CD14-positive monocyte (primary cell): ENCODE results near the gene WDR48. TPM values are rescaled to one million over a fixed set of nuclear protein-coding genes. Genes with fewer than 3 reads are reported as not detected.

Experiments
- DNase-seq, 3 donors: peaks; one replicate each; pipeline ENCODE4 v3.0.0-alpha.2; 2011 to 2022
- H2AFZ ChIP-seq: 2 replicates; pipeline ENCODE4 v1.6.0; 2012; ENCODE audit warnings: mild to moderate bottlenecking, low read depth, low read length, inconsistent platforms; ENCODE audit not compliant: insufficient read depth, poor library complexity, severe bottlenecking
- H3K27ac ChIP-seq, 2 donors: 1 replicate in 1 of 2; 2 replicates in 1 of 2; pipeline ENCODE4 v1.5.1; 2012 to 2013; ENCODE audit warnings: low read length in 2 of 2, control low read depth in 1 of 2, inconsistent platforms in 1 of 2, low read depth in 1 of 2, mild to moderate bottlenecking in 1 of 2
- H3K27me3 ChIP-seq, 2 donors: one replicate each; pipeline versions ENCODE4 v1.6.0 to v1.6.1; 2011 to 2013; ENCODE audit warnings: low read length in 2 of 2; ENCODE audit not compliant: control insufficient read depth in 2 of 2, insufficient read depth in 2 of 2
- H3K36me3 ChIP-seq, 2 donors: replicated peaks in 1 of 2; 1 replicate in 1 of 2; 2 replicates in 1 of 2; pipeline versions ENCODE4 v1.5.1 to v1.6.1; 2012 to 2013; ENCODE audit warnings: low read length in 2 of 2, control low read depth in 1 of 2, inconsistent platforms in 1 of 2, mild to moderate bottlenecking in 1 of 2; ENCODE audit not compliant: insufficient read depth in 2 of 2, control insufficient read depth in 1 of 2
- H3K4me1 ChIP-seq, 2 donors: 1 replicate in 1 of 2; 2 replicates in 1 of 2; pipeline versions ENCODE4 v1.5.1 to v1.6.1; 2012 to 2013; ENCODE audit warnings: low read length in 2 of 2, control low read depth in 1 of 2, inconsistent platforms in 1 of 2, mild to moderate bottlenecking in 1 of 2, moderate library complexity in 1 of 2; ENCODE audit not compliant: insufficient read depth in 2 of 2, control insufficient read depth in 1 of 2
- H3K4me2 ChIP-seq: replicated peaks from 2 replicates; pipeline ENCODE3; 2012; ENCODE audit warnings: low read length, moderate library complexity, mild to moderate bottlenecking; ENCODE audit not compliant: poor library complexity, severe bottlenecking; ENCODE audit errors: extremely low read depth
- H3K4me3 ChIP-seq, 3 experiments: fragments of 200-600 bp in 1 of 3; sonication (generic) in 1 of 3; replicated peaks in 1 of 3; 1 replicate in 2 of 3; 2 replicates in 1 of 3; pipeline ENCODE4 v1.5.1; 2011 to 2013; ENCODE audit warnings: low read length in 3 of 3, mild to moderate bottlenecking in 3 of 3, control low read depth in 2 of 3, low read depth in 2 of 3, inconsistent platforms in 1 of 3, moderate library complexity in 1 of 3
- H3K79me2 ChIP-seq: 2 replicates; pipeline ENCODE4 v1.6.0; 2012; ENCODE audit warnings: mild to moderate bottlenecking, control low read depth, inconsistent platforms, low read length, moderate library complexity; ENCODE audit not compliant: insufficient read depth
- H3K9ac ChIP-seq: 2 replicates; pipeline ENCODE4 v1.6.0; 2017; ENCODE audit warnings: low read length, mild to moderate bottlenecking; ENCODE audit not compliant: insufficient read depth, poor library complexity, severe bottlenecking
- H3K9me3 ChIP-seq, 2 donors: replicated peaks in 1 of 2; 1 replicate in 1 of 2; 2 replicates in 1 of 2; pipeline versions ENCODE4 v1.5.1 to v1.6.1; 2012 to 2013; ENCODE audit warnings: low read length in 2 of 2, control low read depth in 1 of 2; ENCODE audit not compliant: control insufficient read depth in 1 of 2, insufficient read depth in 1 of 2
- H4K20me1 ChIP-seq: 2 replicates; pipeline ENCODE4 v1.6.0; 2012; ENCODE audit warnings: mild to moderate bottlenecking, low read length, control low read depth, moderate library complexity; ENCODE audit not compliant: insufficient read depth
- H3K27ac Mint-ChIP-seq, 7 donors: one replicate each; pipeline ENCODE4 v1.8.0; 2020; ENCODE audit warnings: mild to moderate bottlenecking in 7 of 7, mixed read lengths in 7 of 7, moderate library complexity in 6 of 7, inconsistent platforms in 2 of 7
- H3K27me3 Mint-ChIP-seq, 3 donors: one replicate each; pipeline ENCODE4 v1.8.0; 2021 to 2022; ENCODE audit warnings: low read depth in 3 of 3, mild to moderate bottlenecking in 3 of 3, mixed read lengths in 3 of 3, moderate library complexity in 3 of 3, inconsistent platforms in 1 of 3
- H3K36me3 Mint-ChIP-seq, 2 donors: one replicate each; pipeline ENCODE4 v1.8.0; 2020; ENCODE audit warnings: mixed read lengths in 2 of 2, inconsistent platforms in 1 of 2, mild to moderate bottlenecking in 1 of 2
- H3K4me1 Mint-ChIP-seq: one replicate; pipeline ENCODE4 v1.8.0; 2020; ENCODE audit warnings: mild to moderate bottlenecking, mixed read lengths
- H3K4me3 Mint-ChIP-seq, 2 donors: one replicate each; pipeline ENCODE4 v1.8.0; 2020; ENCODE audit warnings: mild to moderate bottlenecking in 2 of 2, mixed read lengths in 2 of 2, moderate library complexity in 1 of 2
- H3K9me3 Mint-ChIP-seq, 7 donors: one replicate each; pipeline ENCODE4 v1.8.0; 2020 to 2022; ENCODE audit warnings: mixed read lengths in 7 of 7, mild to moderate bottlenecking in 6 of 7, moderate library complexity in 6 of 7, inconsistent platforms in 2 of 7
- CTCF ChIP-seq: fragments of 200-600 bp; IDR thresholded peaks from one replicate; pipeline ENCODE4 v1.8.0; 2022; ENCODE audit warnings: antibody characterized with exemption, mild to moderate bottlenecking
- intact Hi-C, 2 donors: fragments of 100-400 bp; cut with micrococcal nuclease; formaldehyde crosslinking; loops; one replicate each; pipeline versions ENCODE4 v1.15.0 to v1.15.1; 2023
- polyA plus RNA-seq, 3 donors: library from polyadenylated mRNA; depleted of rRNA in 1 of 3; unstranded in 2 of 3; stranded (reverse) in 1 of 3; fragments of 300-500 nt in 2 of 3; fragments of >200 nt in 1 of 3; fragmentation: Illumina TruSeq in 2 of 3; gene quantifications; 1 replicate in 2 of 3; 2 replicates in 1 of 3; pipeline ENCODE4 v1.2.3, GENCODE V29; 2012 to 2021

The WDR48 gene
- polyA plus RNA-seq, 3 donors = 15.0 to 22.7 (median 17.1) TPM

- peaks cover 2 to 8% (median 6%) of the 10 kb centered on the region in 3 donors for H3K27me3 Mint-ChIP-seq
- Histone ChIP-seq H3K79me2 (no peaks in the 10 kb centered on the region), H3K4me3 (no peak overlapping the region), H3K27ac (no peak overlapping the region), H3K9me3 (peaks cover 0 to 10% of the 10 kb centered on the region in 2 donors), H3K4me2 (no peak overlapping the region), H3K36me3 (no peaks in the 10 kb centered on the region), H3K4me1 (no peaks in the 10 kb centered on the region), H3K27me3 (no peaks in the 10 kb centered on the region), H4K20me1 (no peaks in the 10 kb centered on the region), H3K9ac (no peak overlapping the region), H2AFZ (no peak overlapping the region)
- peaks cover 0 to 10% (median 6%) of the 10 kb centered on the region in 7 donors for H3K9me3 Mint-ChIP-seq
- H3K4me1 Mint-ChIP-seq = peaks cover 3% of the 10 kb centered on the region
- no peak for DNase-seq
- no peaks in the 10 kb centered on the region for H3K36me3 Mint-ChIP-seq
- intact Hi-C loops = no loop called here
- no peak overlapping the region for H3K27ac Mint-ChIP-seq
- no peak overlapping the region for H3K4me3 Mint-ChIP-seq
- no peak for TF ChIP-seq CTCF
Observed at GRCh38 chr3:39038165-39038564, 13.7 kb upstream of the WDR48 start.

DNA sequence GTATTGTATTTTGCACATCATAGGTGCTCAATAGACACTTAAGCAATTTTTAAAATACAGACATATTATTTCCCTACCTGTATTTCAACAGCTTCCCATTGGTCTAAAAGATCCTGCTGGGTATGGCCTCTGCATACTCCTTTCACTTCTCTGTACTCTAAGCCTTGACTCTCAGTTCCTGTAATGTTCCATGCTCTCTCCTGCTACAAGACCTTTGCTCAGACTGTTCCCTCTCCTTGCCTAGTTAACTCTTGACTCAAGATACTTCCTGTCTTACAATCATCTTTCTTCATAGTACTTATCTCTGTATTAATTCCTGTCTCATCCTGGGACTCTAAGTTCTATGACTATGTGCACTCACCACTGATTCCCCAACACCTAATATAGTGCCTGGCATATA, 1.8 kb upstream of the WDR48 start:
- Histone ChIP-seq H3K9me3 (no peaks in the 10 kb centered on the region), H3K4me3 (no peak overlapping the region), H3K27me3 (no peaks in the 10 kb centered on the region), H3K36me3 (no peaks in the 10 kb centered on the region), H3K4me1 (peaks cover 17 to 21% of the 10 kb centered on the region in 2 donors), H3K27ac (no peak overlapping the region), H3K79me2 (peaks cover 31% of the 10 kb centered on the region), H3K9ac (no peak overlapping the region), H4K20me1 (peaks cover 4% of the 10 kb centered on the region), H3K4me2 (no peak overlapping the region), H2AFZ (no peak overlapping the region)
- no peak for TF ChIP-seq CTCF
- H3K36me3 Mint-ChIP-seq = peaks cover 0 to 2% of the 10 kb centered on the region in 2 donors
- H3K4me1 Mint-ChIP-seq = peaks cover 28% of the 10 kb centered on the region
- DNase-seq = peak; percentile 35 to 67 (median 58)
- H3K27me3 Mint-ChIP-seq = peaks cover 1 to 6% (median 3%) of the 10 kb centered on the region in 3 donors
- intact Hi-C loops = no loop called here
- H3K9me3 Mint-ChIP-seq = peaks cover 0 to 2% (median 0%) of the 10 kb centered on the region in 7 donors
- no peak overlapping the region for H3K4me3 Mint-ChIP-seq
- H3K27ac Mint-ChIP-seq = peak overlapping the region in 6 of 7 donors; percentile 26 to 74 (median 60)
